ENCODE results near the gene KIF11. TPM values are rescaled to one million over a fixed set of nuclear protein-coding genes. Genes with fewer than 3 reads are reported as not detected.

KIF11 gene
- total and polyA plus RNA-seq, 2 donors (not counting 3 experiments of a cell fraction or from before 2014, with no cell fraction given), result 7.3 to 42.6 TPM

GRCh38 chr10:92696606-92697383, 103.9 kb downstream of the KIF11 start:
- Histone ChIP-seq H3K27me3 (ENCODE audit: control insufficient read depth in 2 of 2, insufficient read depth in 2 of 2, low read length in 2 of 2) (no peaks in the 10 kb centered on the region), H3K36me3 (ENCODE audit: control insufficient read depth in 2 of 2, extremely low read depth in 1 of 2, insufficient read depth in 2 of 2, low read length in 2 of 2) (peaks cover 2 to 28% of the 10 kb centered on the region in 2 experiments), H3K9me3 (replicated peaks; ENCODE audit: control insufficient read depth, insufficient read depth, low read length) (no peaks in the 10 kb centered on the region), H3K27ac (ENCODE audit: insufficient read depth, low read depth, low read length) (peak overlapping the region; percentile 60), H3K4me2 (ENCODE audit: insufficient read depth, low read length) (no peak overlapping the region), H3K4me1 (ENCODE audit: control insufficient read depth, extremely low read depth, insufficient read depth, low read length) (peaks cover 65% of the 10 kb centered on the region), H3K4me3 (replicated peaks in 1 of 3; ENCODE audit: insufficient read depth in 1 of 3, low read depth in 1 of 3, low read length in 3 of 3) (no peak overlapping the region), H3K9me1 (replicated peaks; ENCODE audit: control insufficient read depth, extremely low read depth, insufficient read depth, low read length) (no peaks in the 10 kb centered on the region), H3K79me2 (ENCODE audit: control insufficient read depth, insufficient read depth, low read length) (peaks cover 30% of the 10 kb centered on the region), H3K9ac (replicated peaks; ENCODE audit: extremely low read depth, insufficient read depth, low read length) (no peak overlapping the region), H4K20me1 (replicated peaks; ENCODE audit: control insufficient read depth, extremely low read depth, insufficient read depth, low read length) (no peaks in the 10 kb centered on the region), H2AFZ (ENCODE audit: low read depth, low read length) (no peak overlapping the region)
- intact Hi-C loops (cut with micrococcal nuclease) (no loop called here), dilution Hi-C loops (cut with MboI; ENCODE audit: extremely low pct_ligation_motif_present, low sequenced_read_pairs) (no loop called here)
- no TSS peak for BruUV-seq (replicated peaks)
- CTCF ChIA-PET, result interaction anchor here (0.6 to 1.4 kb wide), 4 partner anchors 55 to 146 kb away, joined by 3 to 5 read pairs (median 4); no protein-coding TSS in a partner anchor
- DNase-seq (ENCODE audit: low read depth, low spot score) (peak; percentile 40), FAIRE-seq (no peak)
- TF ChIP-seq MYC (IDR thresholded peaks at IDR 0.05; ENCODE audit: low read depth, low read length) (no peak), POLR2A (IDR thresholded peaks at IDR 0.05; ENCODE audit: low read depth, low read length) (peak; percentile 42), JUN (IDR thresholded peaks at IDR 0.05; ENCODE audit: borderline replicate concordance, insufficient read depth, insufficient read length, low read depth) (no peak), CTCF (IDR thresholded peaks at IDR 0.05; ENCODE audit: extremely low read depth in 1 of 2, insufficient read depth in 1 of 2, low read depth in 1 of 2, low read length in 2 of 2) (peak in 1 of 2 donors; percentile 21), MAX (IDR thresholded peaks at IDR 0.05; ENCODE audit: insufficient read depth, insufficient read length) (no peak), POLR2AphosphoS5 (IDR thresholded peaks at IDR 0.05; ENCODE audit: insufficient read depth, low read depth, low read length) (peak; percentile 22)
- POLR2A ChIA-PET, result no interaction called here

Data from endothelial cell of umbilical vein (primary cell).